Upper lobe of right lung (tissue), 1 donor: ENCODE results near the gene HDAC9. TPM values are rescaled to one million over a fixed set of nuclear protein-coding genes. Genes with fewer than 3 reads are reported as not detected.

Experiments used
- ATAC-seq: fragments of 200-7000 bp; cut with Tn5 transposase; one replicate; pipeline ENCODE4 v1.9.1; 2020; ENCODE audit warnings: mild to moderate bottlenecking, moderate library complexity
- DNase-seq: peaks from one replicate; pipeline ENCODE4 v3.0.0-alpha.2; 2020
- H3K27ac ChIP-seq: fragments of 200-600 bp; one replicate; pipeline ENCODE4 v1.8.0; 2022
- H3K27me3 ChIP-seq: fragments of 200-600 bp; one replicate; pipeline ENCODE4 v1.8.0; 2022; ENCODE audit warnings: mild to moderate bottlenecking
- H3K36me3 ChIP-seq: fragments of 200-600 bp; one replicate; pipeline ENCODE4 v1.8.0; 2022
- H3K4me1 ChIP-seq: fragments of 200-600 bp; one replicate; pipeline ENCODE4 v1.8.0; 2022
- H3K4me3 ChIP-seq: fragments of 200-600 bp; one replicate; pipeline ENCODE4 v1.8.0; 2022; ENCODE audit warnings: mild to moderate bottlenecking
- H3K9me3 ChIP-seq: fragments of 200-600 bp; one replicate; pipeline ENCODE4 v1.8.0; 2022
- CTCF ChIP-seq: fragments of 200-600 bp; IDR thresholded peaks from one replicate; pipeline ENCODE4 v1.8.0; 2022; ENCODE audit warnings: antibody characterized with exemption
- intact Hi-C: fragments of 100-400 bp; cut with DNase I; formaldehyde crosslinking; loops from one replicate; pipeline ENCODE4 v1.11.0; 2022
- total RNA-seq: library from RNA; stranded (reverse); fragmentation: NEBNext Ultra II Directional; extraction: Animal tissue kit (Norgen Biotek cat#: 25700); gene quantifications from one replicate; pipeline ENCODE4 v1.2.1, GENCODE V29; 2021
- donor health status: DM: no; HTN: yes; CAD: no; lungs with severe emphysema.

The HDAC9 gene
- total RNA-seq, 1 donor from 2014 or later, result 52.4 TPM

- no peak for TF ChIP-seq CTCF
- no peaks in the 10 kb centered on the region for H3K9me3 ChIP-seq
- intact Hi-C loops, result no loop called here
- H3K4me3 ChIP-seq, result no peak overlapping the region
- ATAC-seq (no peak), DNase-seq (no peak)
- H3K27ac ChIP-seq, result no peak overlapping the region
- no peaks in the 10 kb centered on the region for H3K36me3 ChIP-seq
- no peaks in the 10 kb centered on the region for H3K4me1 ChIP-seq
- no peaks in the 10 kb centered on the region for H3K27me3 ChIP-seq
Measured at GRCh38 chr7:18468795-18469194, 26.8 kb upstream of the HDAC9 start.

- no peaks in the 10 kb centered on the region for H3K27me3 ChIP-seq
- DNase-seq, result no peak
Measured at GRCh38 chr7:18469316-18469715, 26.2 kb upstream of the HDAC9 start.

GRCh38 chr7:18471476-18472160 is 23.9 kb upstream of the HDAC9 start:
- no peak for ATAC-seq
- no peaks in the 10 kb centered on the region for H3K36me3 ChIP-seq
- no peaks in the 10 kb centered on the region for H3K27me3 ChIP-seq
- H3K9me3 ChIP-seq, result no peaks in the 10 kb centered on the region
- no peak for TF ChIP-seq CTCF
- DNase-seq, result no peak
- intact Hi-C loops, result no loop called here
- no peak overlapping the region for H3K27ac ChIP-seq
- H3K4me1 ChIP-seq, result no peaks in the 10 kb centered on the region
- no peak overlapping the region for H3K4me3 ChIP-seq

More at GRCh38 chr7:18469316-18469715, 26.2 kb upstream of the HDAC9 start:
- Histone ChIP-seq H3K27ac (no peak overlapping the region), H3K36me3 (no peaks in the 10 kb centered on the region), H3K4me3 (no peak overlapping the region), H3K4me1 (no peaks in the 10 kb centered on the region), H3K9me3 (no peaks in the 10 kb centered on the region)
- TF ChIP-seq CTCF, result no peak
- intact Hi-C loops, result no loop called here
- no peak for ATAC-seq

- no peak for ATAC-seq
- no peaks in the 10 kb centered on the region for H3K36me3 ChIP-seq
- H3K27ac ChIP-seq, result no peak overlapping the region
- DNase-seq, result no peak
- no peaks in the 10 kb centered on the region for H3K9me3 ChIP-seq
- no peaks in the 10 kb centered on the region for H3K4me1 ChIP-seq
- no peaks in the 10 kb centered on the region for H3K27me3 ChIP-seq
- intact Hi-C loops, result no loop called here
- no peak overlapping the region for H3K4me3 ChIP-seq
- no peak for TF ChIP-seq CTCF
Measured at GRCh38 chr7:18472161-18472483, 23.4 kb upstream of the HDAC9 start.

- Histone ChIP-seq H3K4me1 (no peaks in the 10 kb centered on the region), H3K9me3 (no peaks in the 10 kb centered on the region), H3K36me3 (no peaks in the 10 kb centered on the region), H3K4me3 (no peak overlapping the region), H3K27ac (no peak overlapping the region), H3K27me3 (no peaks in the 10 kb centered on the region)
- no peak for ATAC-seq
- intact Hi-C loops, result no loop called here
- TF ChIP-seq CTCF, result no peak
- no peak for DNase-seq
Measured at GRCh38 chr7:18473119-18473518, 22.4 kb upstream of the HDAC9 start.

- H3K27ac ChIP-seq, result no peak overlapping the region
- H3K36me3 ChIP-seq, result no peaks in the 10 kb centered on the region
- no peaks in the 10 kb centered on the region for H3K27me3 ChIP-seq
- H3K4me1 ChIP-seq, result no peaks in the 10 kb centered on the region
- ATAC-seq, result no peak
- no peak for DNase-seq
- H3K4me3 ChIP-seq, result no peak overlapping the region
- no peaks in the 10 kb centered on the region for H3K9me3 ChIP-seq
- no peak for TF ChIP-seq CTCF
- intact Hi-C loops, result no loop called here
Measured at GRCh38 chr7:18474944-18475343, 20.6 kb upstream of the HDAC9 start.
